Central memory CD8-positive, alpha-beta T cell (primary cell): ENCODE results near the gene MVB12A.
A peak's percentile ranks its signal among the peaks of the same experiment; 100 is the strongest.

Experiments used
- ATAC-seq: fragments of 150-1000 bp; cut with Tn5 transposase; replicated peaks from 2 replicates; pipeline ENCODE4 v1.10.0; 2022; ENCODE audit warnings: mild to moderate bottlenecking, moderate FRiP score, moderate number of reproducible peaks; ENCODE audit not compliant: poor library complexity, severe bottlenecking; ENCODE audit errors: extremely low read depth
- DNase-seq, 2 donors: peaks; one replicate each; pipeline ENCODE4 v3.0.0; 2021; ENCODE audit warnings: low spot score in 2 of 2
- H3K27ac Mint-ChIP-seq: one replicate; pipeline ENCODE4 v1.8.0; 2022; ENCODE audit warnings: low read depth, mild to moderate bottlenecking, moderate library complexity, mixed read lengths
- H3K27me3 Mint-ChIP-seq: one replicate; pipeline ENCODE4 v1.8.0; 2022; ENCODE audit warnings: mixed read lengths
- H3K36me3 Mint-ChIP-seq: one replicate; pipeline ENCODE4 v1.8.0; 2022; ENCODE audit warnings: mild to moderate bottlenecking, moderate library complexity, mixed read lengths; ENCODE audit not compliant: insufficient read depth
- H3K4me1 Mint-ChIP-seq: one replicate; pipeline ENCODE4 v1.8.0; 2022; ENCODE audit warnings: mixed read lengths
- H3K4me3 Mint-ChIP-seq: one replicate; pipeline ENCODE4 v1.8.0; 2022; ENCODE audit warnings: mild to moderate bottlenecking, moderate library complexity, mixed read lengths
- H3K9me3 Mint-ChIP-seq: one replicate; pipeline ENCODE4 v1.8.0; 2022; ENCODE audit warnings: mixed read lengths

Gene MVB12A

GRCh38 chr19:17457616-17458015 is 37.8 kb downstream of the MVB12A start:
- Mint-ChIP-seq H3K27me3 (peaks cover 75% of the 10 kb centered on the region), H3K36me3 (peaks cover 2% of the 10 kb centered on the region), H3K4me3 (no peak overlapping the region), H3K9me3 (no peaks in the 10 kb centered on the region), H3K4me1 (no peaks in the 10 kb centered on the region), H3K27ac (no peak overlapping the region)
- DNase-seq: no peak
- ATAC-seq: no peak

- DNase-seq (no peak), ATAC-seq (no peak)
- peaks cover 66% of the 10 kb centered on the region for H3K27me3 Mint-ChIP-seq
- H3K4me1 Mint-ChIP-seq: no peaks in the 10 kb centered on the region
- H3K9me3 Mint-ChIP-seq: no peaks in the 10 kb centered on the region
- H3K4me3 Mint-ChIP-seq: no peak overlapping the region
- H3K27ac Mint-ChIP-seq: no peak overlapping the region
- H3K36me3 Mint-ChIP-seq: no peaks in the 10 kb centered on the region
Observed at GRCh38 chr19:17458970-17459369, 39.1 kb downstream of the MVB12A start.

GRCh38 chr19:17460372-17461230 is 40.8 kb downstream of the MVB12A start, which contains the start of gene NXNL1:
TSS of gene NXNL1 (minus strand) at chr19:17460926. CDS start at chr19:17460869, 57 bp downstream.
- Mint-ChIP-seq H3K27ac (no peak within 1 kb of the TSS), H3K36me3 (no peaks in the 10 kb centered on the region), H3K4me3 (no peak within 1 kb of the TSS), H3K4me1 (peaks cover 2% of the 10 kb centered on the region), H3K27me3 (peaks cover 55% of the 10 kb centered on the region), H3K9me3 (no peaks in the 10 kb centered on the region)
- no peak for ATAC-seq
- DNase-seq: no peak

- Mint-ChIP-seq H3K27ac (no peak overlapping the region), H3K36me3 (peaks cover 8% of the 10 kb centered on the region), H3K9me3 (no peaks in the 10 kb centered on the region), H3K27me3 (peaks cover 1% of the 10 kb centered on the region), H3K4me3 (no peak overlapping the region), H3K4me1 (peaks cover 33% of the 10 kb centered on the region)
- ATAC-seq: no peak
- DNase-seq: no peak
Observed at GRCh38 chr19:17466487-17466850, 46.6 kb downstream of the MVB12A start.

GRCh38 chr19:17467471-17468301 is 47.8 kb downstream of the MVB12A start:
- ATAC-seq: no peak

GRCh38 chr19:17468302-17469091 is 48.6 kb downstream of the MVB12A start:
- Mint-ChIP-seq H3K36me3 (peaks cover 11% of the 10 kb centered on the region), H3K27ac (peak overlapping the region; percentile 86), H3K4me3 (peak overlapping the region; percentile 91), H3K27me3 (no peaks in the 10 kb centered on the region), H3K4me1 (peaks cover 39% of the 10 kb centered on the region), H3K9me3 (no peaks in the 10 kb centered on the region)
- ATAC-seq (no peak), DNase-seq (no peak)

More at GRCh38 chr19:17467471-17468301, 47.8 kb downstream of the MVB12A start:
- Mint-ChIP-seq H3K27ac (no peak overlapping the region), H3K27me3 (no peaks in the 10 kb centered on the region), H3K4me1 (peaks cover 39% of the 10 kb centered on the region), H3K9me3 (no peaks in the 10 kb centered on the region), H3K4me3 (no peak overlapping the region), H3K36me3 (peaks cover 8% of the 10 kb centered on the region)
- DNase-seq: no peak

- peak overlapping the region; percentile 91 for H3K4me3 Mint-ChIP-seq
- ATAC-seq (no peak), DNase-seq (peak in 1 of 2 donors; percentile 25)
- peak overlapping the region; percentile 86 for H3K27ac Mint-ChIP-seq
- H3K9me3 Mint-ChIP-seq: no peaks in the 10 kb centered on the region
- H3K4me1 Mint-ChIP-seq: peaks cover 39% of the 10 kb centered on the region
- H3K27me3 Mint-ChIP-seq: no peaks in the 10 kb centered on the region
- H3K36me3 Mint-ChIP-seq: peaks cover 11% of the 10 kb centered on the region
Observed at GRCh38 chr19:17469092-17469480, 49.2 kb downstream of the MVB12A start.

GRCh38 chr19:17469481-17470067 is 49.7 kb downstream of the MVB12A start:
- ATAC-seq: peak; percentile 87
- Mint-ChIP-seq H3K36me3 (peaks cover 11% of the 10 kb centered on the region), H3K4me3 (peak overlapping the region; percentile 91), H3K4me1 (peaks cover 39% of the 10 kb centered on the region), H3K27me3 (no peaks in the 10 kb centered on the region), H3K9me3 (no peaks in the 10 kb centered on the region), H3K27ac (peak overlapping the region; percentile 86)
- DNase-seq: peak; percentile 72 to 79

GRCh38 chr19:17470068-17470841 is 50.4 kb downstream of the MVB12A start, which contains the start of gene SLC27A1:
TSS of gene SLC27A1 (plus strand) at chr19:17470524. CDS start at chr19:17470541, 17 bp downstream.
- ATAC-seq (peak; percentile 65), DNase-seq (peak; percentile 81 to 82)
- peaks cover 39% of the 10 kb centered on the region for H3K4me1 Mint-ChIP-seq
- H3K4me3 Mint-ChIP-seq: peak within 1 kb of the TSS; percentile 91
- peaks cover 11% of the 10 kb centered on the region for H3K36me3 Mint-ChIP-seq
- H3K27me3 Mint-ChIP-seq: no peaks in the 10 kb centered on the region
- no peaks in the 10 kb centered on the region for H3K9me3 Mint-ChIP-seq
- peak within 1 kb of the TSS; percentile 86 for H3K27ac Mint-ChIP-seq

- no peak for DNase-seq
- no peak overlapping the region for H3K27ac Mint-ChIP-seq
Observed at GRCh38 chr19:17471410-17472125, 51.7 kb downstream of the MVB12A start.

GRCh38 chr19:17473041-17473440 is 53.2 kb downstream of the MVB12A start:
- no peak for DNase-seq

More at GRCh38 chr19:17471410-17472125, 51.7 kb downstream of the MVB12A start:
- H3K4me1 Mint-ChIP-seq: peaks cover 31% of the 10 kb centered on the region
- peak overlapping the region; percentile 91 for H3K4me3 Mint-ChIP-seq
- no peaks in the 10 kb centered on the region for H3K9me3 Mint-ChIP-seq
- H3K27me3 Mint-ChIP-seq: no peaks in the 10 kb centered on the region
- H3K36me3 Mint-ChIP-seq: peaks cover 11% of the 10 kb centered on the region
- ATAC-seq: no peak

More at GRCh38 chr19:17473041-17473440, 53.2 kb downstream of the MVB12A start:
- Mint-ChIP-seq H3K36me3 (peaks cover 11% of the 10 kb centered on the region), H3K9me3 (no peaks in the 10 kb centered on the region), H3K4me3 (no peak overlapping the region), H3K27me3 (no peaks in the 10 kb centered on the region), H3K4me1 (peaks cover 31% of the 10 kb centered on the region), H3K27ac (no peak overlapping the region)
- ATAC-seq: no peak
